GM12892 (cell line): ENCODE results near the gene SH3BP5L.

ENCODE experiments used
- DNase-seq: peaks from one replicate; pipeline ENCODE4 v3.0.0; 2011; ENCODE audit not compliant: insufficient read length
- FAIRE-seq: peaks from 2 replicates; lab custom pipeline; 2011; peaks lifted over from hg19 to GRCh38; lab: Jason Lieb, UNC
- POLR2A ChIP-seq: IDR thresholded peaks from 2 replicates; pipeline ENCODE4 v1.6.1; 2011; ENCODE audit warnings: low read depth, low read length, control low read depth
- POLR2AphosphoS5 ChIP-seq: IDR thresholded peaks from 2 replicates; pipeline ENCODE4 v1.6.1; 2011; ENCODE audit warnings: low read depth, low read length, control low read depth
- TAF1 ChIP-seq: IDR thresholded peaks from 2 replicates; pipeline ENCODE4 v1.6.1; 2011; ENCODE audit warnings: low read depth, mild to moderate bottlenecking, control low read depth, low read length, borderline replicate concordance

Gene SH3BP5L

GRCh38 chr1:248858096-248858890 lies 32.6 kb upstream of the SH3BP5L start:
- TF ChIP-seq POLR2AphosphoS5 = peak; percentile 63; the same call in 1 of the 2 replicates
- TF ChIP-seq POLR2A = peak; percentile 56; the same call in 1 of the 2 replicates
- 0 out of 2 replicates have a peak, but pooled peaks have one; percentile 32 for TF ChIP-seq TAF1
- DNase-seq (peak; percentile 51), FAIRE-seq (peak; percentile 84)

- TF ChIP-seq POLR2AphosphoS5 (no peak), POLR2A (no peak), TAF1 (no peak)
- FAIRE-seq = no peak
- DNase-seq = no peak
These were observed 32.0 kb upstream of the SH3BP5L start for GRCh38 chr1:248857749-248858095.

- TF ChIP-seq TAF1 = no peak
- no peak for TF ChIP-seq POLR2AphosphoS5
- TF ChIP-seq POLR2A = no peak
- no peak for DNase-seq
- no peak for FAIRE-seq
These were observed 31.5 kb upstream of the SH3BP5L start for GRCh38 chr1:248857201-248857600.

GRCh38 chr1:248856176-248856575 lies 30.5 kb upstream of the SH3BP5L start:
- FAIRE-seq = no peak

GRCh38 chr1:248855580-248855979 lies 29.9 kb upstream of the SH3BP5L start:
- FAIRE-seq (no peak), DNase-seq (no peak)
- TF ChIP-seq POLR2AphosphoS5 (no peak), TAF1 (no peak), POLR2A (no peak)

More at GRCh38 chr1:248856176-248856575, 30.5 kb upstream of the SH3BP5L start:
- DNase-seq = no peak
- no peak for TF ChIP-seq TAF1
- TF ChIP-seq POLR2A = no peak
- no peak for TF ChIP-seq POLR2AphosphoS5

GRCh38 chr1:248853663-248854375 lies 28.1 kb upstream of the SH3BP5L start:
- no peak for TF ChIP-seq TAF1
- TF ChIP-seq POLR2A = no peak
- TF ChIP-seq POLR2AphosphoS5 = no peak
- FAIRE-seq (no peak), DNase-seq (no peak)

GRCh38 chr1:248852481-248853405 lies 27.0 kb upstream of the SH3BP5L start:
- DNase-seq = no peak
- TF ChIP-seq POLR2A = 0 out of 2 replicates have a peak, but pooled peaks have one; percentile 2
- TF ChIP-seq POLR2AphosphoS5 = no peak
- FAIRE-seq = no peak

- DNase-seq (no peak), FAIRE-seq (no peak)
- TF ChIP-seq POLR2A (no peak), POLR2AphosphoS5 (peak; percentile 52; the same call in 1 of the 2 replicates)
These were observed 25.7 kb upstream of the SH3BP5L start for GRCh38 chr1:248851390-248851789.

- TF ChIP-seq POLR2AphosphoS5 = no peak
- TF ChIP-seq TAF1 = no peak
- no peak for TF ChIP-seq POLR2A
- DNase-seq (no peak), FAIRE-seq (no peak)
These were observed 25.0 kb upstream of the SH3BP5L start for GRCh38 chr1:248850536-248851251.

- FAIRE-seq = no peak
- DNase-seq = no peak
- TF ChIP-seq POLR2AphosphoS5 (no peak), TAF1 (no peak), POLR2A (no peak)
These were observed 24.4 kb upstream of the SH3BP5L start for GRCh38 chr1:248850124-248850523.

- no peak for DNase-seq
- TF ChIP-seq POLR2A (no peak), POLR2AphosphoS5 (no peak), TAF1 (no peak)
- FAIRE-seq = no peak
These were observed 23.9 kb upstream of the SH3BP5L start for GRCh38 chr1:248849637-248850036.

- TF ChIP-seq POLR2A = no peak
- TF ChIP-seq TAF1 = no peak
- no peak for TF ChIP-seq POLR2AphosphoS5
- DNase-seq = no peak
- FAIRE-seq = no peak
These were observed 23.4 kb upstream of the SH3BP5L start for GRCh38 chr1:248849152-248849551.
